Measurements from ENCODE around the gene BTNL2. TPM values are rescaled to one million over a fixed set of nuclear protein-coding genes. Genes with fewer than 3 reads are reported as not detected.

Gene BTNL2
- total RNA-seq, 3 donors from 2014 or later (not counting 1 experiment from before 2014, with no cell fraction given), result not detected

DNA sequence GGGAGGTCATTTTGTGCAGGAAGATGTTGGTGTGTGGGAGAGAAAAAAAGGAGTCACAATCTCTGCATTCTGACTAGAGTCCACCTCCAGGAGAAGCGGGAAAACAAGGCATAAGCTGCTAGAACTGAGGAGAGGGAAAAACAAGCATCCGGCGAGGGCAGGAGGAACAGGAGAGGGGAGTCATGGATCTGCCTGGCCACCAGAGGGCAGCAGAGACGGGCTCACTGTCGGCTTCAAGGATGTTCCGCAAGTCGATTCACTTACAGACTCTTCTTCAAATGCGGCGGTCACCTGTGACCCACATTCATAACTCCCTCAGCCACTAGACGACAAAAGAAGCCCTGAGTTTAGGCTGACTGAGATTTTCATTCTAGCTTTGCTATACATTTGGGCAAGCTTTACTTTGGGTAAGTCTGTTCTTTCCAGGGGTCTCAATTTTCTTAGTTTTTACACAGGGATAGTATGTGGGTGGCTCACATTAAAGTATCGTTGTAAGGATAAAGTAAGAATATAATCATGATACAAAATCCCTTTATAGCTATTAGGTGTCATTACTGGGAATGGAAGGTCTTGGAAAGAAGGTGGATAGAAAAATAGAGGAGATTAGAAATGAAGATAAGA, 6.6 kb upstream of the BTNL2 start:
- peaks cover 45 to 60% of the 10 kb centered on the region in 2 donors for H3K27me3 Mint-ChIP-seq (ENCODE audit: low read depth in 2 of 2)
- no peak overlapping the region for H3K4me3 Mint-ChIP-seq
- Histone ChIP-seq H3K4me3 (ENCODE audit: low read length) (no peak overlapping the region), H3K9me3 (ENCODE audit: control insufficient read depth, insufficient read depth, low read length) (no peaks in the 10 kb centered on the region), H3K27me3 (ENCODE audit: control insufficient read depth, insufficient read depth, low read length) (peaks cover 19% of the 10 kb centered on the region), H3K27ac (ENCODE audit: low read length) (no peak overlapping the region), H3K4me1 (ENCODE audit: control insufficient read depth, insufficient read depth, low read length) (no peaks in the 10 kb centered on the region), H3K36me3 (ENCODE audit: control insufficient read depth, insufficient read depth, low read length) (no peaks in the 10 kb centered on the region)
- H3K4me1 Mint-ChIP-seq, result peaks cover 11 to 12% of the 10 kb centered on the region in 2 donors
- peak; percentile 81 to 93 for DNase-seq
- TF ChIP-seq, protein P1, sequence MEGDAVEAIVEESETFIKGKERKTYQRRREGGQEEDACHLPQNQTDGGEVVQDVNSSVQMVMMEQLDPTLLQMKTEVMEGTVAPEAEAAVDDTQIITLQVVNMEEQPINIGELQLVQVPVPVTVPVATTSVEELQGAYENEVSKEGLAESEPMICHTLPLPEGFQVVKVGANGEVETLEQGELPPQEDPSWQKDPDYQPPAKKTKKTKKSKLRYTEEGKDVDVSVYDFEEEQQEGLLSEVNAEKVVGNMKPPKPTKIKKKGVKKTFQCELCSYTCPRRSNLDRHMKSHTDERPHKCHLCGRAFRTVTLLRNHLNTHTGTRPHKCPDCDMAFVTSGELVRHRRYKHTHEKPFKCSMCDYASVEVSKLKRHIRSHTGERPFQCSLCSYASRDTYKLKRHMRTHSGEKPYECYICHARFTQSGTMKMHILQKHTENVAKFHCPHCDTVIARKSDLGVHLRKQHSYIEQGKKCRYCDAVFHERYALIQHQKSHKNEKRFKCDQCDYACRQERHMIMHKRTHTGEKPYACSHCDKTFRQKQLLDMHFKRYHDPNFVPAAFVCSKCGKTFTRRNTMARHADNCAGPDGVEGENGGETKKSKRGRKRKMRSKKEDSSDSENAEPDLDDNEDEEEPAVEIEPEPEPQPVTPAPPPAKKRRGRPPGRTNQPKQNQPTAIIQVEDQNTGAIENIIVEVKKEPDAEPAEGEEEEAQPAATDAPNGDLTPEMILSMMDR (IDR thresholded peaks at IDR 0.05), result peak; percentile 95
- peaks cover 5% of the 10 kb centered on the region for H3K36me3 Mint-ChIP-seq
- intact Hi-C loops (cut with micrococcal nuclease), result loop anchor here (1.0 to 5.0 kb wide), 5 partner anchors 279 to 454 kb away; no protein-coding TSS in a partner anchor
- 1% methylated on average over 10 of the region's 11 CpGs for WGBS (ENCODE audit: insufficient coverage)
- H3K27ac Mint-ChIP-seq, result no peak overlapping the region
- peak; percentile 89 to 92 (median 91) for ATAC-seq
- H3K9me3 Mint-ChIP-seq, result no peaks in the 10 kb centered on the region

DNA sequence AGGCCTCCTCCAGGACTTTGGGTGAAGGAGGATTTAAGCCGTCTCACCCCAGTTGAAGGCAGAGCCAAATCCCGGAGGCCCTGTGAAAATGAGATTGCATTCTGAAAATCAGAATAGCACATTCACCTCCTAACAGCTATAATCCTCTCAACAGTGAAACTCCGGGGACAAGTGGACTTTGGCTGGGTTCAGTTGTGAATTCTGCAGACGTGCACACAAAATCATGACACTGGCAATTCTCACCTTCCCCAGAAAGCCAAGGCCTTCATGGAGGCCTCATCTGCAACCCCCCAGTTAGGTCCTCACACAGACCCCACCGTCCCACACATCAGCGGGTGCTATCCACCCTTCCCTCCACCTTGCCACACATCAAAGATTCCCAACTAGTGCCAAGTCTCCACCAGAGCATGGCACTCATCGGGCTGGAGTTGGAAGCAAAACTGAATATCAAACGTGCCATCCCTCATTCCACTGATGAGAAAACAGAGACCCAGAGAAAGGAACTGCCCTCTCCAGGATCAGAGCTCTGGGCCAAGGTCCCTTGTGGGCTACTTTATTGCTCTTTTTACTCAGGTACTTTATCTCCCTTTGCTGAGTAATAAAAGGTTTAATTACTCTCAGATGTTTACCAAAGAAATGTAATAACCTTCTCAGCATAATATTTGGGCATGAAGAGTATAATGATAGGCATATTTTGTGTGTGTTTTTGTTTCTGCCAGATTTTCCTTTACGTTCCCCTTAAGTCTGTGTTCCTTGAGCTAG, 4.8 kb upstream of the BTNL2 start:
- H3K9me3 ChIP-seq (ENCODE audit: control insufficient read depth, insufficient read depth, low read length), result no peaks in the 10 kb centered on the region
- TF ChIP-seq, protein P1 (IDR thresholded peaks at IDR 0.05), result no peak
- DNase-seq (no peak), ATAC-seq (no peak)
- Mint-ChIP-seq H3K27me3 (ENCODE audit: low read depth in 2 of 2) (peaks cover 49 to 70% of the 10 kb centered on the region in 2 donors), H3K4me3 (no peak overlapping the region), H3K27ac (no peak overlapping the region), H3K9me3 (no peaks in the 10 kb centered on the region), H3K4me1 (peaks cover 11 to 12% of the 10 kb centered on the region in 2 donors), H3K36me3 (peaks cover 5% of the 10 kb centered on the region)
- intact Hi-C loops (cut with micrococcal nuclease), result loop anchor here (2.0 to 5.0 kb wide), 2 partner anchors 281 to 456 kb away; no protein-coding TSS in a partner anchor
- H3K27me3 ChIP-seq (ENCODE audit: control insufficient read depth, insufficient read depth, low read length), result peaks cover 21% of the 10 kb centered on the region
- WGBS (ENCODE audit: insufficient coverage), result 89% methylated on average over 9 of the region's 9 CpGs
- H3K4me1 ChIP-seq (ENCODE audit: control insufficient read depth, insufficient read depth, low read length), result no peaks in the 10 kb centered on the region
- no peak overlapping the region for H3K4me3 ChIP-seq (ENCODE audit: low read length)
- no peaks in the 10 kb centered on the region for H3K36me3 ChIP-seq (ENCODE audit: control insufficient read depth, insufficient read depth, low read length)
- H3K27ac ChIP-seq (ENCODE audit: low read length), result no peak overlapping the region

DNA sequence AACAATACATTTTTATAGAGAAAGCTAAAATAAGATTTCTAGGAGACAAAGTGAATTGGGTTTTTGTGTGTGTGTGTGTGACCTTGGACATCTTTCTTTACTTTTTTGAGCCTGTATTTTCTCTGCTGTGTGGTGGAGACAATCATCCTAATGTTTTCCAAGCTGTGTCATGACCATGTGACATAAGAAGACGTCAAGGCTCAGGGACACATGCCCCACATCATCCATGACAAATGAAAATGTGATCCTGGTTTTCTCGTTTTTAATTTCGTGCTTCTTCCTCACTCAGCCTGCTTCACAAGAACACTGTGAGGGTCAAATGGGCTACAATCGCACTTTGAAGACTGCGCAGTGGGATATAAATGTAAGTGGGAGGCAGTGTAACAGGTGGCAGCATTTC, 3.9 kb upstream of the BTNL2 start:
- no peak overlapping the region for H3K27ac Mint-ChIP-seq
- Histone ChIP-seq H3K9me3 (ENCODE audit: control insufficient read depth, insufficient read depth, low read length) (no peaks in the 10 kb centered on the region), H3K36me3 (ENCODE audit: control insufficient read depth, insufficient read depth, low read length) (no peaks in the 10 kb centered on the region), H3K4me1 (ENCODE audit: control insufficient read depth, insufficient read depth, low read length) (no peaks in the 10 kb centered on the region), H3K27ac (ENCODE audit: low read length) (no peak overlapping the region), H3K4me3 (ENCODE audit: low read length) (no peak overlapping the region), H3K27me3 (ENCODE audit: control insufficient read depth, insufficient read depth, low read length) (peaks cover 16% of the 10 kb centered on the region)
- WGBS (ENCODE audit: insufficient coverage), result 57% methylated on average over 5 of the region's 5 CpGs
- peaks cover 5% of the 10 kb centered on the region for H3K36me3 Mint-ChIP-seq
- TF ChIP-seq, protein P1 (IDR thresholded peaks at IDR 0.05), result no peak
- no peak for DNase-seq
- peaks cover 11 to 12% of the 10 kb centered on the region in 2 donors for H3K4me1 Mint-ChIP-seq
- ATAC-seq, result no peak
- no peak overlapping the region for H3K4me3 Mint-ChIP-seq
- no peaks in the 10 kb centered on the region for H3K9me3 Mint-ChIP-seq
- H3K27me3 Mint-ChIP-seq (ENCODE audit: low read depth in 2 of 2), result peaks cover 54 to 73% of the 10 kb centered on the region in 2 donors
- intact Hi-C loops (cut with micrococcal nuclease), result loop anchor here (5.0 kb wide), 1 partner anchor 456 kb away; no protein-coding TSS in a partner anchor

All from natural killer cell (primary cell).